ENCODE measurements around the gene PSMB10. TPM values are rescaled to one million over a fixed set of nuclear protein-coding genes. Genes with fewer than 3 reads are reported as not detected.
A peak's percentile ranks its signal among the peaks of the same experiment; 100 is the strongest.

PSMB10 gene
- total RNA-seq, 1 donor from 2014 or later, result 55.8 TPM

GRCh38 chr16:67892899-67893742 lies 43.5 kb downstream of the PSMB10 start, which contains the start of gene PSKH1:
PSKH1 (plus strand) TSS chr16:67893254; CDS start chr16:67908750, 15,496 bp downstream.
- TF ChIP-seq CTCF (IDR thresholded peaks at IDR 0.05; ENCODE audit: borderline replicate concordance), result no peak
- H3K4me3 ChIP-seq, result peak within 1 kb of the TSS; percentile 88
- intact Hi-C loops (cut with micrococcal nuclease), result no loop called here
- H3K27me3 ChIP-seq (ENCODE audit: low read depth), result no peaks in the 10 kb centered on the region
- peaks cover 57% of the 10 kb centered on the region for H3K4me1 ChIP-seq
- H3K9me3 ChIP-seq (replicated peaks), result no peaks in the 10 kb centered on the region
- no peaks in the 10 kb centered on the region for H3K36me3 ChIP-seq
- peak within 1 kb of the TSS; percentile 96 for H3K27ac ChIP-seq (replicated peaks)
- peak; percentile 98 for DNase-seq

GRCh38 chr16:67892375-67892774 lies 44.3 kb downstream of the PSMB10 start:
- Histone ChIP-seq H3K27ac (replicated peaks) (peak overlapping the region; percentile 96), H3K4me1 (peaks cover 49% of the 10 kb centered on the region), H3K36me3 (no peaks in the 10 kb centered on the region), H3K9me3 (replicated peaks) (no peaks in the 10 kb centered on the region), H3K4me3 (peak overlapping the region; percentile 88), H3K27me3 (ENCODE audit: low read depth) (no peaks in the 10 kb centered on the region)
- TF ChIP-seq CTCF (IDR thresholded peaks at IDR 0.05; ENCODE audit: borderline replicate concordance), result no peak
- intact Hi-C loops (cut with micrococcal nuclease), result no loop called here
- DNase-seq, result no peak

GRCh38 chr16:67888331-67888730 lies 48.3 kb downstream of the PSMB10 start:
- peaks cover 11% of the 10 kb centered on the region for H3K36me3 ChIP-seq
- no peak overlapping the region for H3K4me3 ChIP-seq
- no peak for TF ChIP-seq CTCF (IDR thresholded peaks at IDR 0.05; ENCODE audit: borderline replicate concordance)
- no peak overlapping the region for H3K27ac ChIP-seq (replicated peaks)
- intact Hi-C loops (cut with micrococcal nuclease), result no loop called here
- H3K27me3 ChIP-seq (ENCODE audit: low read depth), result no peaks in the 10 kb centered on the region
- no peak for DNase-seq
- peaks cover 30% of the 10 kb centered on the region for H3K4me1 ChIP-seq
- no peaks in the 10 kb centered on the region for H3K9me3 ChIP-seq (replicated peaks)

- intact Hi-C loops (cut with micrococcal nuclease), result no loop called here
- H3K4me1 ChIP-seq, result peaks cover 38% of the 10 kb centered on the region
These were observed 50.3 kb downstream of the PSMB10 start for GRCh38 chr16:67886387-67886786.

GRCh38 chr16:67885976-67886375 lies 50.7 kb downstream of the PSMB10 start:
- Histone ChIP-seq H3K27ac (replicated peaks) (no peak overlapping the region), H3K27me3 (ENCODE audit: low read depth) (no peaks in the 10 kb centered on the region), H3K4me1 (peaks cover 43% of the 10 kb centered on the region), H3K36me3 (peaks cover 34% of the 10 kb centered on the region), H3K4me3 (no peak overlapping the region), H3K9me3 (replicated peaks) (no peaks in the 10 kb centered on the region)
- DNase-seq, result no peak
- TF ChIP-seq CTCF (IDR thresholded peaks at IDR 0.05; ENCODE audit: borderline replicate concordance), result no peak
- intact Hi-C loops (cut with micrococcal nuclease), result no loop called here

More at GRCh38 chr16:67886387-67886786, 50.3 kb downstream of the PSMB10 start:
- no peak overlapping the region for H3K27ac ChIP-seq (replicated peaks)
- no peak for DNase-seq
- no peaks in the 10 kb centered on the region for H3K27me3 ChIP-seq (ENCODE audit: low read depth)
- peaks cover 30% of the 10 kb centered on the region for H3K36me3 ChIP-seq
- no peak overlapping the region for H3K4me3 ChIP-seq
- TF ChIP-seq CTCF (IDR thresholded peaks at IDR 0.05; ENCODE audit: borderline replicate concordance), result no peak
- H3K9me3 ChIP-seq (replicated peaks), result no peaks in the 10 kb centered on the region

Data from left ventricle myocardium inferior (tissue), 1 donor.